ENCODE measurements around the gene LEMD2. TPM values are rescaled to one million over a fixed set of nuclear protein-coding genes. Genes with fewer than 3 reads are reported as not detected.

The LEMD2 gene
- polyA plus RNA-seq, 1 donor (not counting 4 experiments of a cell fraction or from before 2014, with no cell fraction given), result 48.6 TPM

DNA sequence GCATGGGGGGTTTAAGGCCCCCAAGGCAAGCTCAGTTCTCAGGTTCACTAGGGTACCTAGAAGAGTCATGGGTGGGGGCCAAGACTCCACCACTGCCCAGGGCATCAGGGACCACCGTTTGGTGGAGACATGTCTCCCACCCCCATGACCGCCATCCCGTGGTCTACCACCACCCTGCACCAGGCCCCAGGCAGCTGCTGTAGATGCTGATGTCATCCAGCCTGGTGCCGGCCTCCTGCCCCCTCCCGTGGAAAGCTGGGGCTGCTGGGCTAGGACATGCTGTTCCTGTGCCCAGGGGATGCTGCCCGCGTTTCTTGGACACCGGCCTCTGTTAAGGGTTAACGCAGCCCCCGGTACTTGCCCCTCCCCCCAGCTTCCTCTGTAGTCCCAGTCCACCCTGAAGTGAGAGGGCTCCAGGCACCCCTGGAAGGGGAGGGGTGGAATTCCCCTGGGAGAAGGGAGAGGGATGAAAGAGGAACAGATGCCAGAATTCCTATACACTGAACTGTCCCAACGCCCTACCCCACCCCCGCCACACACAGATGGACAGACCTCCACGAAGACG is 42.8 kb downstream of the LEMD2 start:
- peaks cover 5% of the 10 kb centered on the region for H3K27me3 ChIP-seq (ENCODE audit: control insufficient read depth, extremely low read depth, insufficient read depth, low read length)
- H3K4me1 ChIP-seq (ENCODE audit: control insufficient read depth, extremely low read depth, insufficient read depth, low read length), result peaks cover 16% of the 10 kb centered on the region
- H3K9ac ChIP-seq (ENCODE audit: control insufficient read depth, extremely low read depth, insufficient read depth, low read length), result no peak overlapping the region
- no peaks in the 10 kb centered on the region for H4K20me1 ChIP-seq (ENCODE audit: control insufficient read depth, extremely low read depth, insufficient read depth, low read length)
- no peak for DNase-seq (ENCODE audit: low read depth, low spot score)
- no peak for FAIRE-seq
- H3K4me2 ChIP-seq (ENCODE audit: control insufficient read depth, extremely low read depth, insufficient read depth, low read depth, low read length), result no peak overlapping the region
- no peak overlapping the region for H2AFZ ChIP-seq (ENCODE audit: control insufficient read depth, low read length)
- H3K4me3 ChIP-seq (ENCODE audit: control insufficient read depth in 2 of 3, extremely low read depth in 1 of 3, insufficient read depth in 2 of 3, low read depth in 1 of 3, low read length in 3 of 3), result no peak overlapping the region
- H3K79me2 ChIP-seq (ENCODE audit: control insufficient read depth, insufficient read depth, low read length), result no peaks in the 10 kb centered on the region
- H3K27ac ChIP-seq (ENCODE audit: control insufficient read depth, insufficient read depth, low read length), result no peak overlapping the region
- no peak for TF ChIP-seq EZH2 (IDR thresholded peaks at IDR 0.05; ENCODE audit: low read length)
- TF ChIP-seq, protein P1, sequence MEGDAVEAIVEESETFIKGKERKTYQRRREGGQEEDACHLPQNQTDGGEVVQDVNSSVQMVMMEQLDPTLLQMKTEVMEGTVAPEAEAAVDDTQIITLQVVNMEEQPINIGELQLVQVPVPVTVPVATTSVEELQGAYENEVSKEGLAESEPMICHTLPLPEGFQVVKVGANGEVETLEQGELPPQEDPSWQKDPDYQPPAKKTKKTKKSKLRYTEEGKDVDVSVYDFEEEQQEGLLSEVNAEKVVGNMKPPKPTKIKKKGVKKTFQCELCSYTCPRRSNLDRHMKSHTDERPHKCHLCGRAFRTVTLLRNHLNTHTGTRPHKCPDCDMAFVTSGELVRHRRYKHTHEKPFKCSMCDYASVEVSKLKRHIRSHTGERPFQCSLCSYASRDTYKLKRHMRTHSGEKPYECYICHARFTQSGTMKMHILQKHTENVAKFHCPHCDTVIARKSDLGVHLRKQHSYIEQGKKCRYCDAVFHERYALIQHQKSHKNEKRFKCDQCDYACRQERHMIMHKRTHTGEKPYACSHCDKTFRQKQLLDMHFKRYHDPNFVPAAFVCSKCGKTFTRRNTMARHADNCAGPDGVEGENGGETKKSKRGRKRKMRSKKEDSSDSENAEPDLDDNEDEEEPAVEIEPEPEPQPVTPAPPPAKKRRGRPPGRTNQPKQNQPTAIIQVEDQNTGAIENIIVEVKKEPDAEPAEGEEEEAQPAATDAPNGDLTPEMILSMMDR (optimal IDR thresholded peaks at IDR 0.05 in 1 of 3, IDR thresholded peaks at IDR 0.05 in 1 of 3, conservative IDR thresholded peaks at IDR 0.05 in 1 of 3; ENCODE audit: extremely low read depth in 1 of 3, insufficient read depth in 2 of 3, low read length in 3 of 3), result no peak
- peaks cover 2% of the 10 kb centered on the region for H3K9me1 ChIP-seq (ENCODE audit: control insufficient read depth, extremely low read depth, insufficient read depth, low read length)
- H3K9me3 ChIP-seq (ENCODE audit: control insufficient read depth, low read depth, low read length), result no peaks in the 10 kb centered on the region
- no peaks in the 10 kb centered on the region for H3K36me3 ChIP-seq (ENCODE audit: control insufficient read depth in 2 of 2, extremely low read depth in 1 of 2, insufficient read depth in 2 of 2, low read length in 2 of 2)
- dilution Hi-C loops (cut with MboI; ENCODE audit: extremely low pct_ligation_motif_present, low sequenced_read_pairs), result no loop called here

DNA sequence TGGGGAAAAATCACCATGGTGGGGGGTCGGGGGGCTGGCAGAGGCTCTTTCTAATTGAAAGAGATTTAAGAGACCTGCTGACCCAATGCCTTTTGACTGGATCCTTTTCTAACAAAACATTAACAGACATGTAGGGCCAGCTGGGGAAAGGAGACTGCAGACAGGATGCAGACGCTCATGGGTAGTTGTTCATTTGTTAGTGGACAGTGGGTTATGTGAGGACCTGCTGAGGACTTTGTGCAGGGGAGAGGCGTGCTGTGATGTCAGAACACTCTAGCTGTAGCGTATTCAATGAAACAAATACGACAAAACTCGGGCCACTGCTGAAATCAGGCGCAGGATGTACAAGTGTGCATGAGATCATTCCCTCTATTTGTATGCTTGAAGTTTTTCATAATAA is 43.4 kb downstream of the LEMD2 start:
- Histone ChIP-seq H3K79me2 (ENCODE audit: control insufficient read depth, insufficient read depth, low read length) (no peaks in the 10 kb centered on the region), H3K27me3 (ENCODE audit: control insufficient read depth, extremely low read depth, insufficient read depth, low read length) (peaks cover 5% of the 10 kb centered on the region), H4K20me1 (ENCODE audit: control insufficient read depth, extremely low read depth, insufficient read depth, low read length) (no peaks in the 10 kb centered on the region), H3K4me3 (ENCODE audit: control insufficient read depth in 2 of 3, extremely low read depth in 1 of 3, insufficient read depth in 2 of 3, low read depth in 1 of 3, low read length in 3 of 3) (no peak overlapping the region), H2AFZ (ENCODE audit: control insufficient read depth, low read length) (no peak overlapping the region), H3K36me3 (ENCODE audit: control insufficient read depth in 2 of 2, extremely low read depth in 1 of 2, insufficient read depth in 2 of 2, low read length in 2 of 2) (no peaks in the 10 kb centered on the region), H3K9me1 (ENCODE audit: control insufficient read depth, extremely low read depth, insufficient read depth, low read length) (peaks cover 2% of the 10 kb centered on the region), H3K4me1 (ENCODE audit: control insufficient read depth, extremely low read depth, insufficient read depth, low read length) (peaks cover 16% of the 10 kb centered on the region), H3K4me2 (ENCODE audit: control insufficient read depth, extremely low read depth, insufficient read depth, low read depth, low read length) (no peak overlapping the region), H3K9ac (ENCODE audit: control insufficient read depth, extremely low read depth, insufficient read depth, low read length) (no peak overlapping the region), H3K27ac (ENCODE audit: control insufficient read depth, insufficient read depth, low read length) (no peak overlapping the region), H3K9me3 (ENCODE audit: control insufficient read depth, low read depth, low read length) (no peaks in the 10 kb centered on the region)
- no peak for TF ChIP-seq EZH2 (IDR thresholded peaks at IDR 0.05; ENCODE audit: low read length)
- TF ChIP-seq, protein P1 (optimal IDR thresholded peaks at IDR 0.05 in 1 of 3, IDR thresholded peaks at IDR 0.05 in 1 of 3, conservative IDR thresholded peaks at IDR 0.05 in 1 of 3; ENCODE audit: extremely low read depth in 1 of 3, insufficient read depth in 2 of 3, low read length in 3 of 3), result no peak
- dilution Hi-C loops (cut with MboI; ENCODE audit: extremely low pct_ligation_motif_present, low sequenced_read_pairs), result no loop called here
- DNase-seq (ENCODE audit: low read depth, low spot score) (no peak), FAIRE-seq (no peak)

Measured in keratinocyte (primary cell).